NOMO-1 treated with dmso at 0.1 percent for 144 hours (cell line): Measurements from ENCODE around the gene HEPACAM.

Experiments used
- DNase-seq: peaks from one replicate; lab custom pipeline; 2025; ENCODE audit not compliant: unreplicated experiment; lab: John Stamatoyannopoulos, UW

HEPACAM gene

GRCh38 chr11:124886476-124886875 is 49.4 kb downstream of the HEPACAM start:
- DNase-seq = no peak

GRCh38 chr11:124884869-124885479 is 50.9 kb downstream of the HEPACAM start:
- DNase-seq = no peak

GRCh38 chr11:124884340-124884739 is 51.5 kb downstream of the HEPACAM start:
- no peak for DNase-seq

- DNase-seq = no peak
Measured at GRCh38 chr11:124882339-124883071, 53.3 kb downstream of the HEPACAM start.

GRCh38 chr11:124880958-124881357 is 54.9 kb downstream of the HEPACAM start:
- DNase-seq = no peak

GRCh38 chr11:124880290-124880611 is 55.6 kb downstream of the HEPACAM start:
- no peak for DNase-seq

GRCh38 chr11:124879493-124880289 is 56.2 kb downstream of the HEPACAM start:
- no peak for DNase-seq

GRCh38 chr11:124878759-124879492 is 56.9 kb downstream of the HEPACAM start:
- no peak for DNase-seq

GRCh38 chr11:124877910-124878758 is 57.7 kb downstream of the HEPACAM start:
- no peak for DNase-seq

GRCh38 chr11:124877631-124877909 is 58.3 kb downstream of the HEPACAM start:
- no peak for DNase-seq

- DNase-seq = no peak
Measured at GRCh38 chr11:124876818-124877630, 58.8 kb downstream of the HEPACAM start.

- peak; percentile 83 for DNase-seq
Measured at GRCh38 chr11:124875943-124876817, 59.7 kb downstream of the HEPACAM start.

- no peak for DNase-seq
Measured at GRCh38 chr11:124875401-124875800, 60.4 kb downstream of the HEPACAM start.

- no peak for DNase-seq
Measured at GRCh38 chr11:124874571-124875255, 61.1 kb downstream of the HEPACAM start.

- DNase-seq = no peak
Measured at GRCh38 chr11:124873951-124874350, 61.9 kb downstream of the HEPACAM start.

GRCh38 chr11:124872741-124873140 is 63.1 kb downstream of the HEPACAM start:
- DNase-seq = no peak

GRCh38 chr11:124872280-124872679 is 63.6 kb downstream of the HEPACAM start:
- no peak for DNase-seq

GRCh38 chr11:124870430-124870829 is 65.4 kb downstream of the HEPACAM start:
- DNase-seq = no peak
